AG04449 (cell line): Measurements from ENCODE around the gene SIL1.

Source experiments
- CTCF ChIA-PET: fragments of 350-600 bp; formaldehyde crosslinking; extraction: SDS; loops from one replicate; lab custom pipeline; 2021; ENCODE audit warnings: antibody characterized with exemption; lab: Yijun Ruan, JAX
- POLR2A ChIA-PET: fragments of 400-600, 350-600 bp; formaldehyde crosslinking; extraction: SDS; loops from one replicate; lab custom pipeline; 2020; ENCODE audit warnings: antibody characterized with exemption, inconsistent platforms; lab: Yijun Ruan, JAX
- DNase-seq: peaks from one replicate; pipeline ENCODE4 v3.0.0-alpha.2; 2010; ENCODE audit warnings: low read depth, low spot score
- H3K4me3 ChIP-seq: 2 replicates; pipeline ENCODE4 v1.5.1; 2011; ENCODE audit warnings: low read depth, mild to moderate bottlenecking, control low read depth, low read length
- TF ChIP-seq, protein P1 (sequence below): IDR thresholded peaks from one replicate; pipeline ENCODE4 v1.5.1; 2011; ENCODE audit warnings: mild to moderate bottlenecking, moderate library complexity, low read length, control low read depth, inconsistent platforms; ENCODE audit not compliant: insufficient read depth; ENCODE audit errors: missing control alignments

SIL1 gene

DNA sequence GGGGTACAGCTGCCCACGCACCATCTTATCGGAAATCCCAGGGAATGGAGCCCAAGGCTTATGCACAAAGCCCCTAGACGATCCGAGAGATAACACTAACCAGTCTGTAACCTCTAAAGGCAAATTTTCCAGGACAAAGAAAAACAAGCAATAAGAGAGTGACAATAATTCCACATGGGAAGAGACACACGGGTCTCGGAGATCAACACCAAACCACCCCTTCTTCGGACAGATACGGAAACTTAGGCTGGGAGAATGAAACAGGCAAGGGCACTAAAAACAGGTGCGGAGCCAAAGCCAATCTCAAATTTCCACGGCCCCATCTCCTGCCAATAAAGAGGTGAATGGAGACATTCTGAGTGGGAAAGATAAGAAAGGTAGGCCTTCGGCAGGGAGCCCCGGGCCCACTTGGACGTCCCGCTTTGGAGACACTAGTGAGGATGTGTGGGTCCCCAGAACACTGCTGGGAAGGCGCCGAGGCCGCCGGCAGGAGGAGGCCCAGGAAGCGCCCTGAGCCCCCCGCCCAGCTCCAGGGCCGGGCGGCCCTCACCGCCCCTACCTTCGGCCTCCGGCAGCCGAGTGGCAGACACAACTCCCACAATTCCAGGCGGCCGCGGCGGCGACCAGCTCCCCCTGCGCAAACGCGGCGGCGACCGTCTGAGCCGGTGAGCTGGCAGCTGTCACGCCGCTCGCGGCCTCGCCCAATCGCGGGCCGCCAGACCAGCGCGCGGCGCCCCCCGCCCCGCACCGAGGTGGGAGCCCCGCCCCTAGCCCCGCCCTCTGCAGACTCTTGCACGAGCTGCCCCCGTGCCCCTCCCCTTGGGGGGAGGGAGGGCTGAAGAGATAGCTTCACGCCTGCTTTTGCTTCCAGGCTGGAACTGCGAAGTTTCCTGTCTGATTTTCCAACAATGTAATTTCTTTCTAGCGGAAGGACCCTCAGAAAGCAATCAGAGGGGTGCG is at the start of gene SIL1:
SIL1 (minus strand) TSS at position 659 of the 960 bp plus-strand sequence. CDS start 70,525 bp downstream, outside the sequence.
- peak; percentile 46 for DNase-seq
- ChIA-PET POLR2A (interaction anchor here (0.6 to 0.9 kb wide), 3 partner anchors 11 to 170 kb away, joined by 3 read pairs; no protein-coding TSS in a partner anchor), CTCF (no interaction called here)
- TF ChIP-seq, protein P1, sequence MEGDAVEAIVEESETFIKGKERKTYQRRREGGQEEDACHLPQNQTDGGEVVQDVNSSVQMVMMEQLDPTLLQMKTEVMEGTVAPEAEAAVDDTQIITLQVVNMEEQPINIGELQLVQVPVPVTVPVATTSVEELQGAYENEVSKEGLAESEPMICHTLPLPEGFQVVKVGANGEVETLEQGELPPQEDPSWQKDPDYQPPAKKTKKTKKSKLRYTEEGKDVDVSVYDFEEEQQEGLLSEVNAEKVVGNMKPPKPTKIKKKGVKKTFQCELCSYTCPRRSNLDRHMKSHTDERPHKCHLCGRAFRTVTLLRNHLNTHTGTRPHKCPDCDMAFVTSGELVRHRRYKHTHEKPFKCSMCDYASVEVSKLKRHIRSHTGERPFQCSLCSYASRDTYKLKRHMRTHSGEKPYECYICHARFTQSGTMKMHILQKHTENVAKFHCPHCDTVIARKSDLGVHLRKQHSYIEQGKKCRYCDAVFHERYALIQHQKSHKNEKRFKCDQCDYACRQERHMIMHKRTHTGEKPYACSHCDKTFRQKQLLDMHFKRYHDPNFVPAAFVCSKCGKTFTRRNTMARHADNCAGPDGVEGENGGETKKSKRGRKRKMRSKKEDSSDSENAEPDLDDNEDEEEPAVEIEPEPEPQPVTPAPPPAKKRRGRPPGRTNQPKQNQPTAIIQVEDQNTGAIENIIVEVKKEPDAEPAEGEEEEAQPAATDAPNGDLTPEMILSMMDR = no peak
- H3K4me3 ChIP-seq = peak within 1 kb of the TSS; percentile 72

- no peak overlapping the region for H3K4me3 ChIP-seq
- TF ChIP-seq, protein P1 = no peak
- ChIA-PET POLR2A (no interaction called here), CTCF (interaction anchor here (1.0 to 1.7 kb wide), 3 partner anchors 9 to 16 kb away, joined by 3 to 5 read pairs (median 4); no protein-coding TSS in a partner anchor)
- DNase-seq = no peak
These were observed 48.2 kb upstream of the SIL1 start for GRCh38 chr5:139246394-139246793.

DNA sequence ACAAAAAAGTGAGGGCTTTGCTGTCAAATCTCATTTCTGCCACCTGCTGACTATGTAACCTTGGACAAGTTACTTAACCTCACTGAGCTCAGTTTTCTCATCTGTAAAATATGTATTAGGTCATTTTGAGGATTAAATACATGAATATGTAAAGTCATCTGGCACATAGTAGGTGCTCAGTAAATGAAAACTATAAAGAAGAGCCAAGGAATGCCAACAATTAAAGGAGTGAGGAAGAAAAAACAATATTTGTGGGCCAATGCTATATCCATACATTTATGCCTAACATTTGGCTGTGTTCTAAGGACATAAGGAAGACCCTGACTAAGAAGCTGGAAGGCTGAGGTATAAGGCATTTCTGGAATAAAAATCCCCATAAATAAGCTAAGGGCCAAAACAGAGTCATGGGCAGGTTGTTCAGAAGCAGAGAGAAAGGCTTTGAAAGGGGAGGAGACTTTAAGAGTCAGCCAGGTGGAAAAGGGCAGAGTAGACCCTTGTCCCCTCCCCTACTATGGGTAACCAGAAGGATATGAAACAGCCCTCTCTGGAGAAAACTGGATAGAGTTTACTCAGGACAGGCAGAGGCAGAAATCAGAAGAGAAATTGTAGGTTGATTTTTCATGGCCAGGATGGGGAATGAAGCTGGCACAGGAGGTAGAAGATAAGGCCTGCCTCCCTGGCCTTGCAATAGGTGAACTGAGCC is 47.6 kb upstream of the SIL1 start:
- CTCF ChIA-PET = interaction anchor here (1.0 to 1.7 kb wide), 3 partner anchors 8 to 17 kb away, joined by 3 to 5 read pairs (median 4); no protein-coding TSS in a partner anchor

DNA sequence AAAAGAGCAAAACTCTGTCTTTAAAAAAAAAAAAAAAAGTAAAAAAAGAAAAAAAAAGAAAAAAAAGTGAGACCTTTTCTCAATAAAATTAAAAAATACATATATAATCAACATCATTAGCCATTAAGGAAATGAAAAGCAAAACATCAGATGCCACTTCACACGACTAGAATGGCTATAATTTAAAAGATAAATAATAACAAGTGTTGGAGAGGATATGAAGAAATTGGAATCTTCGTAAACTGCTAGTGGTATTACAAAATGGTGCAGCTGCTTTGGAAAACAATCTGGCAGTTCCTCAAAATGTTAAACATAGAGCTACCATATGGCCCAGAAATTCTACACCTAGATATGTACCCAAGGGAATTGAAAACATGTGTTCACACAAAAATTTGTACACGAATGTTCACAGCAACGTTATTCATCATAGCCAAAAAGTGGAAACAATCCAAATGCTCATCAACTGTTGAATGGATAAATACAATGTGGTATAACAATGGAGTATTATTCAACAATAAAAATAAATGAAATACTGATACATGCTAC is 45.3 kb upstream of the SIL1 start:
- ChIA-PET POLR2A (no interaction called here), CTCF (interaction anchor here (1.4 kb wide), 1 partner anchor 19 kb away, joined by 3 read pairs; no protein-coding TSS in a partner anchor)
- DNase-seq = no peak
- TF ChIP-seq, protein P1 = no peak
- no peak overlapping the region for H3K4me3 ChIP-seq

More for the DNA sequence above, 47.6 kb upstream of the SIL1 start:
- POLR2A ChIA-PET = no interaction called here
- DNase-seq = no peak
- no peak overlapping the region for H3K4me3 ChIP-seq
- TF ChIP-seq, protein P1 = no peak

GRCh38 chr5:139241139-139241538 is 43.0 kb upstream of the SIL1 start:
- ChIA-PET POLR2A (no interaction called here), CTCF (interaction anchor here (1.8 kb wide), 1 partner anchor 28 kb away, joined by 4 read pairs; no protein-coding TSS in a partner anchor)
- DNase-seq = no peak
- H3K4me3 ChIP-seq = no peak overlapping the region
- TF ChIP-seq, protein P1 = no peak
